ENCODE measurements around the gene IFT81. TPM values are rescaled to one million over a fixed set of nuclear protein-coding genes. Genes with fewer than 3 reads are reported as not detected.

Gene IFT81
- total RNA-seq, 6 experiments from 2014 or later, result 1.3 to 5.1 (median 2.5) TPM

DNA sequence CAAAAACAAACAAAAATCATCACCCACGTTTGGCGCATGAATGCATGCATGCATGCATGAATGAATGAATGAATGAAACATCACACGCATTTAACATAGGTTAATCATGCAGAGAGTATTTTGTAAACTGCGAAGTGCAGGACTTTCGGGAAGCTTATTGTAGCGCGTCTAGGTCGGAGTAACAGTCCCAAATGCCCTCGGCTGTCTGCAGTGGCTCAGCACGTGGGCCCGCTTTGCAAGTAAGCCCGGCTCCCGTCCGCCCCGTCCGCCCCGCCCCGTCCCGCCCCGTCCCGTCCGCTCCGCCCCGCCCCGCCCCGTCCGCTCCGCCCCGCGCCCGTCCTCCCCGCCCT, 263 bp upstream of the IFT81 start:
- H3K4me1 ChIP-seq, result peaks cover 0 to 3% (median 0%) of the 10 kb centered on the region in 4 donors
- TF ChIP-seq POLR2A (IDR thresholded peaks at IDR 0.05), result no peak
- TF ChIP-seq, protein P1, sequence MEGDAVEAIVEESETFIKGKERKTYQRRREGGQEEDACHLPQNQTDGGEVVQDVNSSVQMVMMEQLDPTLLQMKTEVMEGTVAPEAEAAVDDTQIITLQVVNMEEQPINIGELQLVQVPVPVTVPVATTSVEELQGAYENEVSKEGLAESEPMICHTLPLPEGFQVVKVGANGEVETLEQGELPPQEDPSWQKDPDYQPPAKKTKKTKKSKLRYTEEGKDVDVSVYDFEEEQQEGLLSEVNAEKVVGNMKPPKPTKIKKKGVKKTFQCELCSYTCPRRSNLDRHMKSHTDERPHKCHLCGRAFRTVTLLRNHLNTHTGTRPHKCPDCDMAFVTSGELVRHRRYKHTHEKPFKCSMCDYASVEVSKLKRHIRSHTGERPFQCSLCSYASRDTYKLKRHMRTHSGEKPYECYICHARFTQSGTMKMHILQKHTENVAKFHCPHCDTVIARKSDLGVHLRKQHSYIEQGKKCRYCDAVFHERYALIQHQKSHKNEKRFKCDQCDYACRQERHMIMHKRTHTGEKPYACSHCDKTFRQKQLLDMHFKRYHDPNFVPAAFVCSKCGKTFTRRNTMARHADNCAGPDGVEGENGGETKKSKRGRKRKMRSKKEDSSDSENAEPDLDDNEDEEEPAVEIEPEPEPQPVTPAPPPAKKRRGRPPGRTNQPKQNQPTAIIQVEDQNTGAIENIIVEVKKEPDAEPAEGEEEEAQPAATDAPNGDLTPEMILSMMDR (IDR thresholded peaks at IDR 0.05), result no peak
- WGBS (ENCODE audit: insufficient coverage, low coverage, low lambda C conversion rate, missing lambda C conversion rate), result 9% methylated on average over 9 of the region's 32 CpGs
- no peaks in the 10 kb centered on the region for H3K36me3 ChIP-seq
- DNase-seq (no peak), ATAC-seq (no peak)
- no peak overlapping the region for H3K27ac ChIP-seq
- H3K4me3 ChIP-seq, result peak overlapping the region in 1 of 3 donors; percentile 96
- no peaks in the 10 kb centered on the region for H3K27me3 ChIP-seq
- intact Hi-C loops (cut with DNase I), result no loop called here
- no peaks in the 10 kb centered on the region for H3K9me3 ChIP-seq

- WGBS (ENCODE audit: insufficient coverage, low coverage, low lambda C conversion rate, missing lambda C conversion rate), result 93% methylated on average over 3 of the region's 3 CpGs
These were observed 2.4 kb downstream of the IFT81 start for GRCh38 chr12:110126557-110126956.

DNA sequence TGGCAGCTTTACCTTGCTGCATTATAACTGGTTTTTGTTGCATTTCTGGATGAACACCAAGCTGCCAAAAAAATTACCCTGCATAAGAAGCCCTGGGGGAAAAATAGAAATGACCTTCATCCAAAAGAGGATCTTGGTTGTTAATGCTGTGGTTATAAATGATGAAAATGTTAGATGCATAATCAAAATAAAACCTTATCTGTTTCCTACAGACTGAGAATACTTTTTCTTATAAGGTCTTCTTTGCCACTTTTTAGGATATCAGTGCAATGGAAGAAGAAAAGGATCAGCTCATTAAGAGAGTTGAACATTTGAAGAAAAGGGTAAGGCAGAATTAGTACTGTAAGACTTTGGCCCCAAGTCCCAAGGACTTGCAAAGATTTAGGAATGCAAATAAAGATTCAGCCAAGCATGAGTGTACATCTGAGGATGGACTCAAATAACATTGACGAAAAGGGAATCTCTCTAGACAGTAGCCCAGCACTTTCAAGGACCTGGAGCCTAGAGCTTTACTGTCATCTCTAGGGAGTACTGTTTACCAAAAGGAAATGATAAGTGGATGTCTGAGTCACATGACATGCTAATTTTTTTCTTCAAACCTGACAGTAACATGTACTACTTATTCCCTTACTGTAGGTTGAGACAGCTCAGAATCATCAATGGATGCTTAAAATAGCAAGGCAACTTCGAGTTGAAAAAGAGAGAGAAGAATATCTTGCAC, 10.7 kb downstream of the IFT81 start:
- DNase-seq, result no peak
- 42% methylated on average over 2 of the region's 2 CpGs for WGBS (ENCODE audit: insufficient coverage, low coverage, low lambda C conversion rate, missing lambda C conversion rate)
- intact Hi-C loops (cut with DNase I), result no loop called here
- Histone ChIP-seq H3K9me3 (no peaks in the 10 kb centered on the region), H3K36me3 (peaks cover 0 to 23% (median 2%) of the 10 kb centered on the region in 4 donors), H3K27me3 (no peaks in the 10 kb centered on the region), H3K27ac (no peak overlapping the region), H3K4me3 (no peak overlapping the region), H3K4me1 (no peaks in the 10 kb centered on the region)
- no peak for ATAC-seq
- TF ChIP-seq, protein P1 (IDR thresholded peaks at IDR 0.05), result no peak
- TF ChIP-seq POLR2A (IDR thresholded peaks at IDR 0.05), result no peak

More at GRCh38 chr12:110126557-110126956, 2.4 kb downstream of the IFT81 start:
- H3K9me3 ChIP-seq, result no peaks in the 10 kb centered on the region
- ATAC-seq (no peak), DNase-seq (peak in 1 of 3 donors; percentile 23)
- no peaks in the 10 kb centered on the region for H3K27me3 ChIP-seq
- peaks cover 0 to 3% (median 0%) of the 10 kb centered on the region in 4 donors for H3K4me1 ChIP-seq
- no peaks in the 10 kb centered on the region for H3K36me3 ChIP-seq
- no peak overlapping the region for H3K4me3 ChIP-seq
- no peak overlapping the region for H3K27ac ChIP-seq
- intact Hi-C loops (cut with DNase I), result no loop called here
- TF ChIP-seq, protein P1 (IDR thresholded peaks at IDR 0.05), result no peak
- no peak for TF ChIP-seq POLR2A (IDR thresholded peaks at IDR 0.05)

- TF ChIP-seq, protein P1 (IDR thresholded peaks at IDR 0.05), result no peak
- TF ChIP-seq POLR2A (IDR thresholded peaks at IDR 0.05), result no peak
- H3K4me3 ChIP-seq, result no peak overlapping the region
- H3K36me3 ChIP-seq, result peaks cover 0 to 23% (median 2%) of the 10 kb centered on the region in 4 donors
- H3K27ac ChIP-seq, result no peak overlapping the region
- DNase-seq (no peak), ATAC-seq (no peak)
- H3K4me1 ChIP-seq, result no peaks in the 10 kb centered on the region
- WGBS (ENCODE audit: insufficient coverage, low coverage, low lambda C conversion rate, missing lambda C conversion rate), result 92% methylated on average over 2 of the region's 2 CpGs
- intact Hi-C loops (cut with DNase I), result no loop called here
- no peaks in the 10 kb centered on the region for H3K9me3 ChIP-seq
- H3K27me3 ChIP-seq, result no peaks in the 10 kb centered on the region
These were observed 11.6 kb downstream of the IFT81 start for GRCh38 chr12:110135806-110136205.
